GM13977 (cell line): Measurements from ENCODE around the gene LRRC61.

Experiments
- DNase-seq: peaks from one replicate; pipeline ENCODE4 v3.0.0; 2012; ENCODE audit warnings: low spot score
- in situ Hi-C: fragments of 300-500 bp; cut with MboI; formaldehyde crosslinking; loops from one replicate; pipeline ENCODE4 v1.12.0; 2022; ENCODE audit warnings: low sequenced_read_pairs, low pct_unique_long_range_greater_than_20kb, mixed read lengths, inconsistent platforms; ENCODE audit not compliant: unreplicated experiment
- TF ChIP-seq, protein P1 (sequence below): IDR thresholded peaks from 2 replicates; pipeline ENCODE4 v1.5.1; 2012; ENCODE audit warnings: mild to moderate bottlenecking, control low read depth; ENCODE audit not compliant: insufficient read depth; ENCODE audit errors: extremely low read depth, missing control alignments

LRRC61 gene

DNA sequence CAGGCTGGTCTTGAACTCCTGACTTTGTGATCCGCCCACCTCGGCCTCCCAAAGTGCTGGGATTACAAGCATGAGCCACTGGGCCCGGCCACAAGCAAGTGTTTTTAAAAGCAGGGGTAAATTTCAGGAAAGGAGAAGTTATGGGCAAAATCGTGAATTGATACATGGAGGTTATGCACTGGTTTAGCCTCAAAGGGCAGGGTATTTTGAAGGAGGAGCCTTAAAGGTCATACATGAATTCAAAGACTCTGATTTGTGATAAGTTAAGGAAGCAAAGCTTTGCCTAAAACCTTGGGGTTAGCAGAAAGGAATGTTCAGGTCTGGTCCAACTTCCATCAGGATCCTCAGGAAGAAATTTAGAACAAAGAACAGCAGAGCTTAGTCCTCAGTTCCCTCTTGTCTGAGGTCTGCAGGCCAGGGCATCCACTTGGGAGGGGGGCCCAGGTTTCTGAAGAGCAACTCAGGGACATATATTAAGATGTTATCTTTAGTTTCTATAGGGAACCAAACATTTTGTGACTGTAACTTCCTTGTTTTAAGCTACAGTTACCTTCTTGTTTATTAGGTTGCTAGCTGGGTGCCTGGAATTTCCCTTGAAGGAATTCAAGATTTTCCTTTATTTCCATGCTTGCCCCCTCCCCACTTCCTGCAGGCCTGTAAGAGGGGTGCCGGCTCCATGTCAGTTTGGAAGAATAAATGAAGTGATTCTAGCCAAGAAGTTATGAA lies 42.7 kb downstream of the LRRC61 start:
- no peak for DNase-seq
- in situ Hi-C loops: no loop called here
- TF ChIP-seq, protein P1, sequence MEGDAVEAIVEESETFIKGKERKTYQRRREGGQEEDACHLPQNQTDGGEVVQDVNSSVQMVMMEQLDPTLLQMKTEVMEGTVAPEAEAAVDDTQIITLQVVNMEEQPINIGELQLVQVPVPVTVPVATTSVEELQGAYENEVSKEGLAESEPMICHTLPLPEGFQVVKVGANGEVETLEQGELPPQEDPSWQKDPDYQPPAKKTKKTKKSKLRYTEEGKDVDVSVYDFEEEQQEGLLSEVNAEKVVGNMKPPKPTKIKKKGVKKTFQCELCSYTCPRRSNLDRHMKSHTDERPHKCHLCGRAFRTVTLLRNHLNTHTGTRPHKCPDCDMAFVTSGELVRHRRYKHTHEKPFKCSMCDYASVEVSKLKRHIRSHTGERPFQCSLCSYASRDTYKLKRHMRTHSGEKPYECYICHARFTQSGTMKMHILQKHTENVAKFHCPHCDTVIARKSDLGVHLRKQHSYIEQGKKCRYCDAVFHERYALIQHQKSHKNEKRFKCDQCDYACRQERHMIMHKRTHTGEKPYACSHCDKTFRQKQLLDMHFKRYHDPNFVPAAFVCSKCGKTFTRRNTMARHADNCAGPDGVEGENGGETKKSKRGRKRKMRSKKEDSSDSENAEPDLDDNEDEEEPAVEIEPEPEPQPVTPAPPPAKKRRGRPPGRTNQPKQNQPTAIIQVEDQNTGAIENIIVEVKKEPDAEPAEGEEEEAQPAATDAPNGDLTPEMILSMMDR: no peak

DNA sequence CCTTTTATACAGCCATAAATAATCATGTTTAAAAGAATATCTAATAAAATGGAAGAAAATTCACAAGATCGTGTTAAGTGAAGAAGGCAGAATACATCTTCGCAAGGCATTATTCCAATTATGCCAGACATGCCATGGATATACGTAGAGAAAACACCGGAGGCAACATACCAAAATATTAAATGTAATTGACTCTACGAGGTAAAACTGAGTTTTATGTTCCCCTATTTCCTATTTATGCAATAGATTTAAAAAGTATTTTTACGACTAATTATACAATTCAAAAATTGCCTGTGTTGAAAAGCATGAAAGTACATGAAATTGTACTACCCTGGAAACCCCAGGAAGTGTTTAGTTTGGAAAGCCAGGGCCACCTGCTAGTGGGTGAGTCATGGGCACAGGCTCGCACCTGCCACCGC lies 44.5 kb downstream of the LRRC61 start:
- in situ Hi-C loops: no loop called here
- no peak for DNase-seq
- TF ChIP-seq, protein P1: no peak

DNA sequence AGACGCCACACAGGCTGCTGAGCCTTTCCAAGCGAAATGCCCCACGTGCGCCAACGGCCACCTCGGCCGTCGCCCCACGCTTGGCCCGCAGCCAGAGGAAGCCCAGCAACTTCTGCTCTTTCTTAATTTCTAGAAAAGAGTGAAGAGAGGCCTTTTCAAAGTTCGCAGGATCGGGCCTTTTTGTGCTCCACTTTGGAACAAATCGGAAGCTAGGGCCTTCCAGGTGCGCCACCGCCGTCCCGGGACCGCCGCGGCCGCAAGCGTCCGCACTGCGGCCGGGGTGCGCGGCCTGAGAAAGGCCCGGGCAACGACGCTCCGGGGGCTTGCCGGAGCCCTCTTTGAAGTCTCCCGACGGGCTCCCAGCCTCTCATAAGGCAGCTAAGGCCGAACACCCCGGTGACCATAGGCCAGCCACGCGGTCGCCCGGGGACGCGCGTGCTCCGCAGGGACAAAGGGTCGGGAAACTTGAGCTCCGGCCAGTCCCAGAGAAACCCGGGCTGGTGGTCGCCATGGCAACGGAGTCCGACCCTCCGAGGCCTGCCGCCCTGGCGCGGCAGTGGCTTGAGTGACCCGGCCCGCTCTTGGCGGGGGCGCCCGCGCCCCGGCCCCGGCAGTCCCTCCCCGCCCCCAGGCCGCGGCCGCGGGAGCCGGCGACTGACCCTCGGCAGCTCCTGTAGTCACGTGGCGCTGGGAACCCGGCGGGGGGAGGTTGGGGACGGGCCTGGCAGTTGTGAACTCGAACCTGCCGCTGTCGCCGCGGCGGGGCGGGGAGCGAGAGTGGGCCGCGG lies 45.1 kb downstream of the LRRC61 start, which contains the start of gene REPIN1:
REPIN1 (plus strand) TSS at position 727 of the 788 bp plus-strand sequence. CDS start 890 bp downstream, outside the sequence.
- in situ Hi-C loops: no loop called here
- TF ChIP-seq, protein P1: no peak
- peak; percentile 93 for DNase-seq

DNA sequence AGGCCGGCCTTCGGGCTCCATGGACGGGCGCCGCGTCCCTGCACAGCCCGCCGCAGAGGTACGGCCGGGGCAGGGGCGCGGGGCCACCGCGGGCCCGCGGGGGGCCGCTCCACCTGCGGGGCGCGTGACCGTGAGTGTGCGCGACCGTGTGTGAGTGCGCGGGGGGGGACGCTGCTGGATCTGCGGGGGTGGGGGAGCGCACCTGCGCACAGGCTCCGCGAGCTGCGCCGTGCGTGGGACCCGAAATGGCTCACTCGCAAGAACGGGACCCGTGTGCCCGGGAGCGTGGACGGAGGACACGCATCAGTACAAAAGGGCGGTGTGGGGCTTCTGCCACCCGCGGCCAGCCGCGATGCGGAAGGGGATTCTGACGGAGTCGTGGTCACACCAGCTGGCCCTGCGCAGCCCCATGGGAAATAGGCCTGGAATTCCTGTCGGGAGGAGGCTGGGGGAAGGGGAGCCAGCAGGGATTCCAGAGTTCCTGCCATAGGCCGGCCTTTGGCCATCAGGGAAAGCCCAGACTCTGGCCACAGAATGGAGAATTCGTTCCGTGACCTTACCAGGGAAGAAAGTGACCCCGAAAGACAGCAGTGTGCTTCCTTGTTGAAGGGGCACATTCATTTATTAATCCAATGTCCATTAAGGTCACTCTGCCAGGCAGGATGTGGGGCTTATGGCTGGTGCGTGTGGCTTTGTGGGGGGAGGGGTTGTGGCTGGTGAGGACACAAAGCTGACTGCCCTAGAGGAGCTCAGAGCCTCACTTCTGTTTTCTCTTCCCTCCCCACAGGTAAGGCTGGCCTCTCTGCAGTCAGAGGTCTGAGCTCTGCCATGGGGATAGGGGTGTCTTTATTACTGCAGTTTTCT lies 46.0 kb downstream of the LRRC61 start:
- in situ Hi-C loops: no loop called here
- TF ChIP-seq, protein P1: no peak
- peak; percentile 80 for DNase-seq

DNA sequence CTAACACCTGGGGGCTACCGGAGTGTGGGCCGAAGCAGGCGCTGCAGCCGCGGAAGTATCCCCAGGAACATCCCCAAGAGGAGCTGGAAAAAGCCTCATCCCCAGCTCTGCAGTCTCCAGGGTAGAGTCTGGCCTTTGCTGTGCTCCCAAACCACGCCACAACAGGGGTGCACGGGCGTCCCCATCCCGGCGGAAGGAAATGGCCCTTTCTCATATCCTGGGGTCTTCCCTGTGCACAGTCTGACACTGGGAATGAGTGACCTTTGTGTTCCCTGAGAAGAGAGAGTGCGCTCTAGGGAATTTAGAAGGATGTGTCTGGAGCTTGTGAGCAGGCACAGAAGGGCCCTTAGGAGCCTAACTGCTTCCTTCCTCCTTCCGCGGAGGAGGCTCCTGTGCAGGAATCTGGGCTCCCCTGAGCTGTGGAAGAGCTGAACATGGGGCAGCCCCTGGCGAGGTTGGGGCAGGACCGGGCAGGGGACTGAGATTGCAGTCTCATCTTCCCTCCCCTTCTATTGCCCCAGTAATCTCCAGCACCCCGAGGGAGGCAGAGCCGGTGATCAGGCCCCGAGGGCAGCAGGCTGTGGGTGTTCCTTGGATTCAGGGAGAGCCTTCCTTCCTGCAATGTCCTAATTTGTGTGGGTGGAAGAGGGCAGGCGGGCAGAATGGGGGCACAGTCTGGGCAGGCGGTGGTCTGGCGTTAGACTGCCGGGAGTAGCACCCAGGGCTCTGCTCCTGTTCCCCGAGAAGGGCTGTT lies 46.8 kb downstream of the LRRC61 start:
- DNase-seq: no peak
- TF ChIP-seq, protein P1: no peak

GRCh38 chr7:150370612-150371071 lies 47.5 kb downstream of the LRRC61 start:
- in situ Hi-C loops: no loop called here
- TF ChIP-seq, protein P1: no peak
- no peak for DNase-seq

More for the DNA sequence above, 46.8 kb downstream of the LRRC61 start:
- in situ Hi-C loops: no loop called here
